ENCODE results near the gene GPR108.

GPR108 gene

DNA sequence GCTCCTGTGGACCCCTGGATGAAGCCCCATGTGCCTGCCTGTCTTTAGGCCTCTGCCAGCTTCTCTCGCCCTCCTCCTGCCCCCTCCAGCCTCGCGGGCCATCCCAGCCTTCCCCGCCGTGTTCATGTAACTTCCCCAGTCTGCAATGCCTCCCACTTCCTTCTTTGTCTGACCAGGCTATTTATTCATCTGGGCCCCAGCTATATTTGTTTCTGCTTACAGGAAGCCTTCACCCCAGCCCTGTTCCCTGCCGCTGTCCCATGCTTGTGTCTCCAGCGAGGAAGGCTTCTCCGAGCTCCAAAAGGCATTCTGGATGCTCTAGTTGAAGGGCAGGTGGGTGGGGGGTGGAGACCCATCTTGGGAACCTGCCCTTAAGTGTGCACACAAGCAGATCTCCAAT lies 9.0 kb downstream of the GPR108 start (continued):
- TF ChIP-seq, protein P1, sequence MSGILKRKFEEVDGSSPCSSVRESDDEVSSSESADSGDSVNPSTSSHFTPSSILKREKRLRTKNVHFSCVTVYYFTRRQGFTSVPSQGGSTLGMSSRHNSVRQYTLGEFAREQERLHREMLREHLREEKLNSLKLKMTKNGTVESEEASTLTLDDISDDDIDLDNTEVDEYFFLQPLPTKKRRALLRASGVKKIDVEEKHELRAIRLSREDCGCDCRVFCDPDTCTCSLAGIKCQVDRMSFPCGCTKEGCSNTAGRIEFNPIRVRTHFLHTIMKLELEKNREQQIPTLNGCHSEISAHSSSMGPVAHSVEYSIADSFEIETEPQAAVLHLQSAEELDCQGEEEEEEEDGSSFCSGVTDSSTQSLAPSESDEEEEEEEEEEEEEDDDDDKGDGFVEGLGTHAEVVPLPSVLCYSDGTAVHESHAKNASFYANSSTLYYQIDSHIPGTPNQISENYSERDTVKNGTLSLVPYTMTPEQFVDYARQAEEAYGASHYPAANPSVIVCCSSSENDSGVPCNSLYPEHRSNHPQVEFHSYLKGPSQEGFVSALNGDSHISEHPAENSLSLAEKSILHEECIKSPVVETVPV (CRISPR knock-in tag; IDR thresholded peaks at IDR 0.05): no peak
- TF ChIP-seq BACH2 (CRISPR knock-in tag; IDR thresholded peaks at IDR 0.05; ENCODE audit: borderline replicate concordance) (no peak), RARB (CRISPR knock-in tag; IDR thresholded peaks at IDR 0.05) (no peak), ZNF565 (CRISPR knock-in tag; conservative IDR thresholded peaks at IDR 0.05; ENCODE audit: low read depth) (no peak), SNAI2 (CRISPR knock-in tag; IDR thresholded peaks at IDR 0.05) (no peak)

DNA sequence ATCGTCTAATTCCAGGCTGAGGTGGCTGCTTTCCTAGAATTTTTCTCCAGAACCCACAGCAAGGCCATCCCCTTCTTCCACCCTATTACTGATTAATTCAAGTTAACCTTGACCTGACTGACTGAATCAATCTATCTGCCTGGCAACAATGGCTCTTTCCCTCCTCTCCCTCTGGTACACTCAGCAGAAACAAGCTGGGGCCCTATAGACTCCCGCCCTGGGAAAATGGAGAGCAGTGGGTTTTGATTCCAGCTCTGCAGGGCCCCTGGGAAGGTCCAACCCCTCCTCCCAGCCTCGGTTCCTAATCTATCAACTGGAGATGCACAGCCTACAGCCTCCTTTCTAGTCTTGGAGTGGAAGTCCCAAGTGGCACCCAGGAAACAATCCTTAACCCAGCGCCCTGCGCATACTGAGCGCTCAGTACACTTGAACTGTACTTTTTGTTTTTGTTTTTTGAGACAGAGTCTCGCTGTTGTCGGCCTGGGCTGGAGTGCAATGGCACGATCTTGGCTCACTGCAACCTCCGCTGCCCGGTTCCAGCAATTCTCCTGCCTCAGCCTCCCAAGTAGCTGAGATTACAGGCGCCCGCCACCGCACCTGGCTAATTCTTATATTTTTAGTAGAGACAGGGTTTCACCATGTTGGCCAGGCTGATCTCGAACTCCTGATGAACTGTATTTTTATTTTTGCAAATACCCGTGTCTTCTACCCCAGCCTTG lies 11.7 kb downstream of the GPR108 start:
- TF ChIP-seq, protein P1 (CRISPR knock-in tag; IDR thresholded peaks at IDR 0.05): no peak
- no peak for TF ChIP-seq ESRRG (CRISPR knock-in tag; IDR thresholded peaks at IDR 0.05)
- TF ChIP-seq, protein P2, sequence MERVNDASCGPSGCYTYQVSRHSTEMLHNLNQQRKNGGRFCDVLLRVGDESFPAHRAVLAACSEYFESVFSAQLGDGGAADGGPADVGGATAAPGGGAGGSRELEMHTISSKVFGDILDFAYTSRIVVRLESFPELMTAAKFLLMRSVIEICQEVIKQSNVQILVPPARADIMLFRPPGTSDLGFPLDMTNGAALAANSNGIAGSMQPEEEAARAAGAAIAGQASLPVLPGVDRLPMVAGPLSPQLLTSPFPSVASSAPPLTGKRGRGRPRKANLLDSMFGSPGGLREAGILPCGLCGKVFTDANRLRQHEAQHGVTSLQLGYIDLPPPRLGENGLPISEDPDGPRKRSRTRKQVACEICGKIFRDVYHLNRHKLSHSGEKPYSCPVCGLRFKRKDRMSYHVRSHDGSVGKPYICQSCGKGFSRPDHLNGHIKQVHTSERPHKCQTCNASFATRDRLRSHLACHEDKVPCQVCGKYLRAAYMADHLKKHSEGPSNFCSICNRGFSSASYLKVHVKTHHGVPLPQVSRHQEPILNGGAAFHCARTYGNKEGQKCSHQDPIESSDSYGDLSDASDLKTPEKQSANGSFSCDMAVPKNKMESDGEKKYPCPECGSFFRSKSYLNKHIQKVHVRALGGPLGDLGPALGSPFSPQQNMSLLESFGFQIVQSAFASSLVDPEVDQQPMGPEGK (CRISPR knock-in tag; IDR thresholded peaks at IDR 0.05; ENCODE audit: borderline replicate concordance): no peak
- TF ChIP-seq OSR1 (CRISPR knock-in tag; IDR thresholded peaks at IDR 0.05): no peak
- no peak for ATAC-seq

DNA sequence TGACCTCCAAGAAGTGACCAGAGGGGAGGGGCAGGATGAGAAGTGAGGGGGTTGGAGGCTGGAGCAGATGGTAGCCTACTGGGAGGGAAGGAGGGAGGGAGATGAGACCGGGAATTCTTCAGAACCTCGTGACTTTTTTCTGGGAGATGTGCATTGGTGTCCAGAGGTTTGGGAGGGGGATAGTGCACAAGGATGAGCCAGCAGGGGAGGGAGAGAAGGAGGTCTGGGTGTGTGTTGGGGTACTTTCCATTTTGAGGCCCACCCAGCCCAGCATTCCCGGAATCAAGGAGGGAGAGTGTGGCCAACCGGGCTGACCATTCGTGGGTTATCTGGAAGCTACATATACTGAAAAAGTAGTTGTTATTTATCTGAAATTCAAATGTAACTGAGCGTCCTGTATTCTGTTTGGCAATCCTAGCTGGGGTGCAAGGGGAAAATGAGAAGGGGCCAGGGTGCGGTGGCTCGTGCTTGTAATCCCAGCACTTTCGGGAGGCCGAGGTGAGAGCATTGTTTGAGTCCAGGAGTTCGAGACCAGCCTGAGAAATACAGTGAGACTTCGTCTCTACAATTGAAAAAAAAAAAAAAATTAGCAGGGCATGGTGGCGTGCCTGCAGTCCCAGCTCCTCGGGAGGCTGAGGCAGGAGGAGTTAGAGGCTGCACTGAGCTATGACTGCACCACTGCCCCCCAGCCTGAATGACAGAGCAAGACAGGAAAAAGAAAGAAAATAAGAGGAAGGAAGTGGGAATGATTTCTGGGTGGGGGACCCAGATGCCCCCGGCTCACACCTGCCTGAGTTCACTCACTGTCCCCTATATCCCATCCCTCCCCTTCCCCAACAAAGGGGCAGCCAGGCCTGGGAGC lies 12.5 kb downstream of the GPR108 start:
- no peak for ATAC-seq
- TF ChIP-seq ZFP3 (CRISPR knock-in tag; IDR thresholded peaks at IDR 0.05): no peak
- no peak for TF ChIP-seq ZC3H10 (CRISPR knock-in tag; IDR thresholded peaks at IDR 0.05)

DNA sequence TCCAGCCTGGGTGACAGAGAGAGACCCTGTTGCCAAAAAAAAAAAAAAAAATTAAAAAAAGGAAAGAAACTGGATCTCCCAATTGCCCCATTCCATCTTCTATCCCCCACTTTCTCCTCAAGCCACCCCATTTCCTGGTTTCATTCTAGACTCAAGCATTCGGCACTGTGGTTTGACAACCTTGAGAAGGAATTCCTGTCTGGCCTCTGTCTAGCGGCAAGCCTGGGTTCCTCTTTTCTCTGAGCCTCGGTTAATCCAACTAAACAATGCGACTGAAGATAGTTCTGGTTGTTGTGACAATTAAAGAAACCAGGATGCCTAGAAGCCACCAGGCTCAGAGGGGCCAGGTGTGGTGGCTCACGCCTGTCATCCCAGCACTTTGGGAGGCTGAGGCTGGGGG lies 13.6 kb downstream of the GPR108 start:
- no peak for TF ChIP-seq BACH2 (CRISPR knock-in tag; IDR thresholded peaks at IDR 0.05; ENCODE audit: borderline replicate concordance)
- TF ChIP-seq ESRRG (CRISPR knock-in tag; IDR thresholded peaks at IDR 0.05): no peak
- TF ChIP-seq, protein P2 (CRISPR knock-in tag; IDR thresholded peaks at IDR 0.05; ENCODE audit: borderline replicate concordance): no peak
- no peak for ATAC-seq

DNA sequence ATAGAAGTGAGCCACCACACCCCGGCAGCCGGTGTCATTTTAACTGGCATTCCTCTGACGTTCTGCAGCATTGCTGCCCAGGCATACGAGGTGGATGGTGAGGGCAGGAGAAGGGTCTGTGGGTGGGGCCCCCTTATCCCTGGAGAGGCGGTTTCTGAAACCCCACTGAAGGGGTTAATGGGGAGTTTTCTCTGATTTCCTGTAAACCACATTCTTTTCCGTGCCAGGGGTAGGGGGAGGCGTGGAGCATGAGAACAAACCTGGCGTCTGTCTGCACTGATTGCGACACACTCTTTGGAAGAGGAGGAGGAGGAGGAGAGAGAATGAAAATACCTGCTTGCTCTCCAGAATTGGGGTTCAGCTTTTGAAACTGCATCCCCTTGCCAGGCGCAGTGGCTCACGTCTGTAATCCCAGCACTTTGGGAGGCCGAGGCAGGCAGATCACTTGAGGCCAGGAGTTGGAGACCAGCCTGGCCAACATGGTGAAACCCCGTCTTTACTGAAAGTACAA lies 14.2 kb downstream of the GPR108 start:
- ATAC-seq: no peak
- TF ChIP-seq, protein P3, sequence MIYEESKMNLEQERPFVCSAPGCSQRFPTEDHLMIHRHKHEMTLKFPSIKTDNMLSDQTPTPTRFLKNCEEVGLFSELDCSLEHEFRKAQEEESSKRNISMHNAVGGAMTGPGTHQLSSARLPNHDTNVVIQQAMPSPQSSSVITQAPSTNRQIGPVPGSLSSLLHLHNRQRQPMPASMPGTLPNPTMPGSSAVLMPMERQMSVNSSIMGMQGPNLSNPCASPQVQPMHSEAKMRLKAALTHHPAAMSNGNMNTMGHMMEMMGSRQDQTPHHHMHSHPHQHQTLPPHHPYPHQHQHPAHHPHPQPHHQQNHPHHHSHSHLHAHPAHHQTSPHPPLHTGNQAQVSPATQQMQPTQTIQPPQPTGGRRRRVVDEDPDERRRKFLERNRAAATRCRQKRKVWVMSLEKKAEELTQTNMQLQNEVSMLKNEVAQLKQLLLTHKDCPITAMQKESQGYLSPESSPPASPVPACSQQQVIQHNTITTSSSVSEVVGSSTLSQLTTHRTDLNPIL (CRISPR knock-in tag; IDR thresholded peaks at IDR 0.05; ENCODE audit: low read depth): no peak
- no peak for TF ChIP-seq SNAI2 (CRISPR knock-in tag; IDR thresholded peaks at IDR 0.05)
- TF ChIP-seq ESRRG (CRISPR knock-in tag; IDR thresholded peaks at IDR 0.05): no peak
- TF ChIP-seq ZC3H10 (CRISPR knock-in tag; IDR thresholded peaks at IDR 0.05): no peak
- no peak for TF ChIP-seq RARB (CRISPR knock-in tag; IDR thresholded peaks at IDR 0.05)
- no peak for TF ChIP-seq OSR1 (CRISPR knock-in tag; IDR thresholded peaks at IDR 0.05)
- TF ChIP-seq, protein P2 (CRISPR knock-in tag; IDR thresholded peaks at IDR 0.05; ENCODE audit: borderline replicate concordance): no peak
- TF ChIP-seq, protein P4, sequence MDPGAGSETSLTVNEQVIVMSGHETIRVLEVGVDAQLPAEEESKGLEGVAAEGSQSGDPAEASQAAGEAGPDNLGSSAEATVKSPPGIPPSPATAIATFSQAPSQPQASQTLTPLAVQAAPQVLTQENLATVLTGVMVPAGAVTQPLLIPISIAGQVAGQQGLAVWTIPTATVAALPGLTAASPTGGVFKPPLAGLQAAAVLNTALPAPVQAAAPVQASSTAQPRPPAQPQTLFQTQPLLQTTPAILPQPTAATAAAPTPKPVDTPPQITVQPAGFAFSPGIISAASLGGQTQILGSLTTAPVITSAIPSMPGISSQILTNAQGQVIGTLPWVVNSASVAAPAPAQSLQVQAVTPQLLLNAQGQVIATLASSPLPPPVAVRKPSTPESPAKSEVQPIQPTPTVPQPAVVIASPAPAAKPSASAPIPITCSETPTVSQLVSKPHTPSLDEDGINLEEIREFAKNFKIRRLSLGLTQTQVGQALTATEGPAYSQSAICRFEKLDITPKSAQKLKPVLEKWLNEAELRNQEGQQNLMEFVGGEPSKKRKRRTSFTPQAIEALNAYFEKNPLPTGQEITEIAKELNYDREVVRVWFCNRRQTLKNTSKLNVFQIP (CRISPR knock-in tag; IDR thresholded peaks at IDR 0.05; ENCODE audit: borderline replicate concordance, low read depth): no peak
- TF ChIP-seq TCF4 (CRISPR knock-in tag; IDR thresholded peaks at IDR 0.05; ENCODE audit: borderline replicate concordance): no peak
- TF ChIP-seq ZFP30 (CRISPR knock-in tag; IDR thresholded peaks at IDR 0.05): no peak
- no peak for TF ChIP-seq TOX (CRISPR knock-in tag; IDR thresholded peaks at IDR 0.05; ENCODE audit: borderline replicate concordance)
- no peak for TF ChIP-seq ZNF70 (CRISPR knock-in tag; IDR thresholded peaks at IDR 0.05)
- TF ChIP-seq ARNTL (CRISPR knock-in tag; IDR thresholded peaks at IDR 0.05; ENCODE audit: borderline replicate concordance, low read depth): no peak
- no peak for TF ChIP-seq GLIS3 (CRISPR knock-in tag; IDR thresholded peaks at IDR 0.05)

Data from SK-N-SH treated with all-trans-retinoic acid at 6 μM for 48 hours (cell line).